DOHH2 (cell line): ENCODE results near the gene C3orf49.

Experiments used
- CTCF ChIP-seq: fragments of 200-600 bp; sonication (generic); IDR thresholded peaks from one replicate; pipeline ENCODE4 v1.5.1; 2014; ENCODE audit warnings: antibody characterized with exemption, mild to moderate bottlenecking, low read depth, low read length; ENCODE audit not compliant: poor library complexity, severe bottlenecking
- EZH2phosphoT487 ChIP-seq: fragments of 200-600 bp; sonication (generic); IDR thresholded peaks from 2 replicates; pipeline ENCODE4 v1.6.1; 2017; ENCODE audit warnings: borderline replicate concordance, mild to moderate bottlenecking, antibody characterized with exemption, low read length, moderate library complexity, mixed read lengths

GRCh38 chr3:63841704-63842103 lies 22.6 kb downstream of the C3orf49 start:
- TF ChIP-seq CTCF (no peak), EZH2phosphoT487 (no peak)
